Pancreas (tissue), 10 donors: ENCODE measurements around the gene AXL. TPM values are rescaled to one million over a fixed set of nuclear protein-coding genes. Genes with fewer than 3 reads are reported as not detected.
A peak's percentile ranks its signal among the peaks of the same experiment; 100 is the strongest.
"Not testable (repeated sequence)": the region's sequence is repeated elsewhere in the genome, so short reads cannot be mapped to it uniquely, and the experiment has no call there.

Experiments
- ATAC-seq, 4 donors: fragments of 200-7000 bp; cut with Tn5 transposase; one replicate each; pipeline versions ENCODE4 v1.8.0 to v1.9.1; 2020; ENCODE audit warnings: mild to moderate bottlenecking in 4 of 4, moderate library complexity in 4 of 4
- DNase-seq, 6 donors: peaks; one replicate each; pipeline ENCODE4 v3.0.0-alpha.2; 2020
- FAIRE-seq: peaks from 2 replicates; lab custom pipeline; 2012; peaks lifted over from hg19 to GRCh38; lab: Jason Lieb, UNC
- H3K27ac ChIP-seq, 4 donors: fragments of 200-600 bp; sonication (generic); 1 replicate in 3 of 4; 2 replicates in 1 of 4; pipeline versions ENCODE4 v1.5.0 to v1.8.0; 2020
- H3K27me3 ChIP-seq, 4 donors: fragments of 200-600 bp; one replicate each; pipeline ENCODE4 v1.8.0; 2021
- H3K36me3 ChIP-seq, 3 donors: fragments of 200-600 bp; sonication (generic) in 1 of 3; one replicate each; pipeline versions ENCODE4 v1.5.0 to v1.8.0; 2020 to 2021
- H3K4me1 ChIP-seq, 3 donors: fragments of 200-600 bp; one replicate each; pipeline ENCODE4 v1.8.0; 2021
- H3K4me3 ChIP-seq, 4 donors: fragments of 200-600 bp; sonication (generic) in 2 of 4; one replicate each; pipeline versions ENCODE4 v1.5.0 to v1.8.0; 2020 to 2021
- H3K9me3 ChIP-seq, 4 donors: fragments of 200-600 bp; one replicate each; pipeline ENCODE4 v1.8.0; 2021
- CTCF ChIP-seq, 4 donors: fragments of 200-600 bp; sonication (generic) in 3 of 4; IDR thresholded peaks; one replicate each; pipeline versions ENCODE4 v1.5.0 to v1.8.0; 2021; ENCODE audit warnings: antibody characterized with exemption in 4 of 4
- WGBS, 2 donors: extraction: QIAGEN DNeasy Blood & Tissue Kit; methylation state at CpG; one replicate each; pipeline ENCODE4 v1.1.7; 2013; 5-methylcytosine and 5-hydroxymethylcytosine counted together
- intact Hi-C, 3 donors: fragments of 100-400 bp; cut with DNase I; formaldehyde crosslinking; loops; one replicate each; pipeline versions ENCODE4 v1.11.1 to v1.14.2; 2022
- polyA plus RNA-seq, 2 donors: library from polyadenylated mRNA; stranded (reverse); fragments of 200-250 nt; gene quantifications; one replicate each; pipeline ENCODE4 v1.2.3, GENCODE V29; 2013
- total RNA-seq, 6 donors: library from RNA; stranded (reverse); fragmentation: NEBNext Ultra II Directional in 4 of 6; extraction: Animal tissue kit (Norgen Biotek cat#: 25700) in 4 of 6; gene quantifications; one replicate each; pipeline versions ENCODE4 v1.2.1 to v1.2.4, GENCODE V29; 2021 to 2023
- donor health status: healthy with polysubstance abuse.
- donor health status: DM: no; HTN: no; CAD: no; lungs with moderate emphysema.
- donor health status: DM: no; HTN: no; CAD: no.
- donor health status: control.
- donor health status: control.
- donor health status: Bipolar disorder and iron deficiency.
- donor health status: DM: yes; HTN: yes; CAD: no.
- donor health status: DM: no; HTN: no; CAD: no.
- donor health status: DM: no; HTN: no; CAD: no.
- donor health status: DM: yes; HTN: yes; CAD: no.

Gene AXL
- total and polyA plus RNA-seq, 8 donors: 1.2 to 16.6 (median 3.3) TPM

- WGBS, 2 donors: 68 to 74% methylated on average over 18 of the region's 18 CpGs
- H3K27ac ChIP-seq: no peak overlapping the region
- FAIRE-seq (no peak), ATAC-seq (no peak), DNase-seq (no peak)
- no peaks in the 10 kb centered on the region for H3K36me3 ChIP-seq
- H3K4me1 ChIP-seq: no peaks in the 10 kb centered on the region
- peaks cover 0 to 4% (median 0%) of the 10 kb centered on the region in 4 donors for H3K27me3 ChIP-seq
- intact Hi-C loops: loop anchor here in 1 of 3 donors (10.0 kb wide), 1 partner anchor 101 kb away; no protein-coding TSS in a partner anchor
- H3K4me3 ChIP-seq: no peak overlapping the region
- no peaks in the 10 kb centered on the region for H3K9me3 ChIP-seq
- TF ChIP-seq CTCF (IDR thresholded peaks at IDR 0.05): no peak
Observed at GRCh38 chr19:41203371-41203770, 15.7 kb upstream of the AXL start.

GRCh38 chr19:41204338-41204737, 14.7 kb upstream of the AXL start:
- intact Hi-C loops: loop anchor here in 1 of 3 donors (10.0 kb wide), 1 partner anchor 100 kb away; no protein-coding TSS in a partner anchor

GRCh38 chr19:41205995-41206394, 13.0 kb upstream of the AXL start:
- no peaks in the 10 kb centered on the region for H3K4me1 ChIP-seq
- H3K27ac ChIP-seq: no peak overlapping the region
- ATAC-seq: no peak
- FAIRE-seq: no peak
- no peak overlapping the region for H3K4me3 ChIP-seq
- no peak for TF ChIP-seq CTCF (IDR thresholded peaks at IDR 0.05)
- no peaks in the 10 kb centered on the region for H3K9me3 ChIP-seq
- no peaks in the 10 kb centered on the region for H3K36me3 ChIP-seq
- DNase-seq: no peak
- 39 to 51% methylated on average over 10 of the region's 10 CpGs for WGBS, 2 donors
- intact Hi-C loops: loop anchor here in 2 of 3 donors (5.0 to 10.0 kb wide), 2 partner anchors 51 to 99 kb away; no protein-coding TSS in a partner anchor
- H3K27me3 ChIP-seq: peaks cover 0 to 7% (median 0%) of the 10 kb centered on the region in 4 donors

More at GRCh38 chr19:41204338-41204737, 14.7 kb upstream of the AXL start:
- WGBS, 2 donors: 34 to 43% methylated on average over 4 to 6 of the region's 7 CpGs
- not testable (repeated sequence) for FAIRE-seq, H3K36me3 ChIP-seq, H3K27ac ChIP-seq, H3K9me3 ChIP-seq, H3K4me3 ChIP-seq, H3K4me1 ChIP-seq, H3K27me3 ChIP-seq
- ATAC-seq (peak; percentile 97 to 99 (median 98)), DNase-seq (peak in 5 of 6 donors; percentile 70 to 84 (median 75))
- TF ChIP-seq CTCF (IDR thresholded peaks at IDR 0.05): peak; percentile 62 to 74 (median 66)

- Histone ChIP-seq H3K27ac (no peak overlapping the region), H3K4me3 (no peak overlapping the region), H3K4me1 (no peaks in the 10 kb centered on the region), H3K36me3 (no peaks in the 10 kb centered on the region), H3K9me3 (no peaks in the 10 kb centered on the region), H3K27me3 (peaks cover 0 to 9% (median 0%) of the 10 kb centered on the region in 4 donors)
- intact Hi-C loops: loop anchor here in 2 of 3 donors (5.0 to 10.0 kb wide), 2 partner anchors 51 to 98 kb away; no protein-coding TSS in a partner anchor
- no peak for FAIRE-seq
- ATAC-seq: peak in 1 of 4 donors; percentile 12
- TF ChIP-seq CTCF (IDR thresholded peaks at IDR 0.05): no peak
- DNase-seq: no peak
- WGBS, 2 donors: 38 to 52% methylated on average over 9 of the region's 9 CpGs
Observed at GRCh38 chr19:41206456-41206855, 12.6 kb upstream of the AXL start.
